RWPE2 (cell line): ENCODE results near the gene SWSAP1.
"Not testable (repeated sequence)": the region's sequence is repeated elsewhere in the genome, so short reads cannot be mapped to it uniquely, and the experiment has no call there.

ENCODE experiments used
- ATAC-seq: fragments of 200-7000 bp; cut with Tn5 transposase; 3 replicates; pipeline ENCODE4 v1.9.1; 2021; ENCODE audit warnings: low read depth
- DNase-seq: peaks from one replicate; pipeline ENCODE4 v3.0.0-alpha.2; 2020; ENCODE audit warnings: low spot score
- H3K27ac ChIP-seq: fragments of 450-650 bp; 2 replicates; pipeline ENCODE4 v1.5.1; 2017; ENCODE audit warnings: mild to moderate bottlenecking; ENCODE audit not compliant: poor library complexity, severe bottlenecking
- H3K27me3 ChIP-seq: fragments of 250-450 bp; sonication (Bioruptor Pico); 2 replicates; pipeline ENCODE4 v1.5.1; 2021; ENCODE audit warnings: mild to moderate bottlenecking, moderate library complexity; ENCODE audit not compliant: insufficient read depth, poor library complexity, severe bottlenecking
- H3K36me3 ChIP-seq: fragments of 250-450 bp; sonication (Bioruptor Pico); 2 replicates; pipeline ENCODE4 v1.5.1; 2020; ENCODE audit warnings: low read depth, mild to moderate bottlenecking, moderate library complexity
- H3K4me1 ChIP-seq: fragments of 250-450 bp; sonication (Bioruptor Pico); 2 replicates; pipeline ENCODE4 v1.5.1; 2021; ENCODE audit warnings: mild to moderate bottlenecking, moderate library complexity; ENCODE audit not compliant: insufficient read depth, poor library complexity, severe bottlenecking
- H3K4me3 ChIP-seq: fragments of 250-450 bp; sonication (Bioruptor Pico); 2 replicates; pipeline ENCODE4 v1.5.1; 2021; ENCODE audit warnings: mild to moderate bottlenecking, moderate library complexity; ENCODE audit not compliant: severe bottlenecking
- H3K9me3 ChIP-seq: fragments of 250-450 bp; sonication (Bioruptor Pico); 2 replicates; pipeline ENCODE4 v1.5.1; 2021; ENCODE audit warnings: mild to moderate bottlenecking, moderate library complexity; ENCODE audit not compliant: severe bottlenecking
- TF ChIP-seq, protein P1 (sequence below): fragments of 450-650 bp; IDR thresholded peaks from one replicate; pipeline ENCODE4 v1.5.1; 2017; ENCODE audit warnings: mild to moderate bottlenecking, moderate library complexity; ENCODE audit not compliant: poor library complexity, severe bottlenecking

Gene SWSAP1

DNA sequence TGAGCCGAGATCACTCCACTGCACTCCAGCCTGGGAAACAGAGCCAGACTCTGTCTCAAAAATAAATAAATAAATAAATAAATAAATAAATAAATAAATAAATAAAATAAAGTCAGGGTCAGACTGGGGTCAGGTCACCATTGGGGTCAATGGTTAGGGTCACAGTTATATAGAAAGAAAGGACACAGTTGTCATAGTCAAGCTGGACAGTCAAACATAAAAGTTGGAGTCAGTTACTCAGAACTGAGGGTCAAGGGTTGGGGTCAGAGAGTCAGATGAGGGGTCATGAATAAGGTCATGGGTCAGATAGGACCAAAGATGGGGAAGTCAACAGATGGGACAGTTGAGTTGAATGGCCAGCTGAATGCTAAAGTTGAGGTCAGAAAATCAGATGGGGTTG lies 26.3 kb downstream of the SWSAP1 start:
- H3K9me3 ChIP-seq, result no peaks in the 10 kb centered on the region
- no peak overlapping the region for H3K27ac ChIP-seq
- H3K36me3 ChIP-seq, result no peaks in the 10 kb centered on the region
- H3K4me3 ChIP-seq, result no peak overlapping the region
- no peaks in the 10 kb centered on the region for H3K4me1 ChIP-seq
- DNase-seq (no peak), ATAC-seq (no peak)
- H3K27me3 ChIP-seq, result no peaks in the 10 kb centered on the region
- TF ChIP-seq, protein P1, sequence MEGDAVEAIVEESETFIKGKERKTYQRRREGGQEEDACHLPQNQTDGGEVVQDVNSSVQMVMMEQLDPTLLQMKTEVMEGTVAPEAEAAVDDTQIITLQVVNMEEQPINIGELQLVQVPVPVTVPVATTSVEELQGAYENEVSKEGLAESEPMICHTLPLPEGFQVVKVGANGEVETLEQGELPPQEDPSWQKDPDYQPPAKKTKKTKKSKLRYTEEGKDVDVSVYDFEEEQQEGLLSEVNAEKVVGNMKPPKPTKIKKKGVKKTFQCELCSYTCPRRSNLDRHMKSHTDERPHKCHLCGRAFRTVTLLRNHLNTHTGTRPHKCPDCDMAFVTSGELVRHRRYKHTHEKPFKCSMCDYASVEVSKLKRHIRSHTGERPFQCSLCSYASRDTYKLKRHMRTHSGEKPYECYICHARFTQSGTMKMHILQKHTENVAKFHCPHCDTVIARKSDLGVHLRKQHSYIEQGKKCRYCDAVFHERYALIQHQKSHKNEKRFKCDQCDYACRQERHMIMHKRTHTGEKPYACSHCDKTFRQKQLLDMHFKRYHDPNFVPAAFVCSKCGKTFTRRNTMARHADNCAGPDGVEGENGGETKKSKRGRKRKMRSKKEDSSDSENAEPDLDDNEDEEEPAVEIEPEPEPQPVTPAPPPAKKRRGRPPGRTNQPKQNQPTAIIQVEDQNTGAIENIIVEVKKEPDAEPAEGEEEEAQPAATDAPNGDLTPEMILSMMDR, result no peak

DNA sequence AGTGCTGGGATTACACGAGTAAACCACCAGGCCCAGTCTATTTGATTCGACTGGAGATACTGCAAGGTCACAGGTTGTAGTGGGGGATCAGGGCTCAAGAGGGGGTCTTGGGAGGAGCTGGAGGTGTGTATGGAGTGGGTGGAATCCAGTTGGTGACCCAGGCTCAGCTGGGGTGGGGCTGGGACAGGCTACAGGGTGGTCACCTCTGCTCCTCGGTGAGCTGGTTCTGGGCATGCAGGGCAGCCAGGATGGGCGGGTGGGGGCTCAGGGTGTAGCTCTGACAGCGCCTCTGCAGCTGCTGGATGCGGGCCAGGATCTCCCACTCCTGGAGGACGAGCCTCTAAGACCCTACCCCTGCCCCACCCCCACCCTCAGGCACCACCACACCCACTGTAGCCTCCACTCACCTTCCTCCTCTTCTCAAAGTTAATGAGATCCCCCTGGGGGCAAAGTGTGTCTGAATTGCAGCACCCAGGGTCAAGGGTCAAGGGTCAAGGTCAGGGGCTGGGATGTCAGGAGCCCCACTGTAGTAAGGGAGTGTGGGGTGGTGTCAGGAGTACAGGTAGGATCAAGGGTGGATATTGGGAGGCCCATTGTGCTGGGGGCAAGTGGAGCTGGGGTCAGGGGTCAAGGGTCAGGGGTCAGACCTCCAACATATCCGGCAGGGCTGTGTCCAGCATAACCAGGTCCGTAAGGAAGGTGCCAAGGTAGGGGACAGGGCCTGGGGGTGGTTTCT lies 27.5 kb downstream of the SWSAP1 start:
- Histone ChIP-seq H3K4me3 (no peak overlapping the region), H3K4me1 (no peaks in the 10 kb centered on the region), H3K36me3 (no peaks in the 10 kb centered on the region), H3K27ac (no peak overlapping the region), H3K9me3 (no peaks in the 10 kb centered on the region), H3K27me3 (no peaks in the 10 kb centered on the region)
- ATAC-seq (no peak), DNase-seq (no peak)
- TF ChIP-seq, protein P1, result no peak

GRCh38 chr19:11404588-11405222 lies 30.2 kb downstream of the SWSAP1 start:
- H3K27ac ChIP-seq, result no peak overlapping the region
- TF ChIP-seq, protein P1, result no peak
- ATAC-seq (no peak), DNase-seq (no peak)
- H3K9me3 ChIP-seq, result no peaks in the 10 kb centered on the region
- no peaks in the 10 kb centered on the region for H3K36me3 ChIP-seq
- H3K27me3 ChIP-seq, result no peaks in the 10 kb centered on the region
- no peaks in the 10 kb centered on the region for H3K4me1 ChIP-seq
- no peak overlapping the region for H3K4me3 ChIP-seq

- no peak overlapping the region for H3K4me3 ChIP-seq
- H3K27ac ChIP-seq, result no peak overlapping the region
- no peaks in the 10 kb centered on the region for H3K36me3 ChIP-seq
- TF ChIP-seq, protein P1, result no peak
- DNase-seq (no peak), ATAC-seq (no peak)
- no peaks in the 10 kb centered on the region for H3K4me1 ChIP-seq
- H3K27me3 ChIP-seq, result no peaks in the 10 kb centered on the region
- no peaks in the 10 kb centered on the region for H3K9me3 ChIP-seq
Observed at GRCh38 chr19:11405846-11406643, 31.6 kb downstream of the SWSAP1 start.

GRCh38 chr19:11406703-11407236 lies 32.3 kb downstream of the SWSAP1 start:
- not testable (repeated sequence) for H3K9me3 ChIP-seq, H3K27ac ChIP-seq, ATAC-seq, H3K4me3 ChIP-seq, H3K27me3 ChIP-seq, H3K4me1 ChIP-seq, DNase-seq, H3K36me3 ChIP-seq
